Astrocyte (in vitro differentiated cells and primary cell): ENCODE measurements around the gene CRP.

Experiments used
- CTCF ChIP-seq: IDR thresholded peaks from 2 replicates; pipeline ENCODE4 v1.5.1; 2011; ENCODE audit warnings: low read depth, mild to moderate bottlenecking, inconsistent platforms, low read length, moderate library complexity; ENCODE audit not compliant: insufficient read depth
- EZH2 ChIP-seq: IDR thresholded peaks from 2 replicates; pipeline ENCODE4 v1.6.1; 2012; ENCODE audit warnings: mild to moderate bottlenecking, low read length, inconsistent platforms; ENCODE audit not compliant: insufficient read depth

GRCh38 chr1:159743651-159744410 is 29.4 kb upstream of the CRP start:
- TF ChIP-seq CTCF (no peak), EZH2 (no peak)
